ENCODE data around the gene SFMBT1.

Gene SFMBT1

DNA sequence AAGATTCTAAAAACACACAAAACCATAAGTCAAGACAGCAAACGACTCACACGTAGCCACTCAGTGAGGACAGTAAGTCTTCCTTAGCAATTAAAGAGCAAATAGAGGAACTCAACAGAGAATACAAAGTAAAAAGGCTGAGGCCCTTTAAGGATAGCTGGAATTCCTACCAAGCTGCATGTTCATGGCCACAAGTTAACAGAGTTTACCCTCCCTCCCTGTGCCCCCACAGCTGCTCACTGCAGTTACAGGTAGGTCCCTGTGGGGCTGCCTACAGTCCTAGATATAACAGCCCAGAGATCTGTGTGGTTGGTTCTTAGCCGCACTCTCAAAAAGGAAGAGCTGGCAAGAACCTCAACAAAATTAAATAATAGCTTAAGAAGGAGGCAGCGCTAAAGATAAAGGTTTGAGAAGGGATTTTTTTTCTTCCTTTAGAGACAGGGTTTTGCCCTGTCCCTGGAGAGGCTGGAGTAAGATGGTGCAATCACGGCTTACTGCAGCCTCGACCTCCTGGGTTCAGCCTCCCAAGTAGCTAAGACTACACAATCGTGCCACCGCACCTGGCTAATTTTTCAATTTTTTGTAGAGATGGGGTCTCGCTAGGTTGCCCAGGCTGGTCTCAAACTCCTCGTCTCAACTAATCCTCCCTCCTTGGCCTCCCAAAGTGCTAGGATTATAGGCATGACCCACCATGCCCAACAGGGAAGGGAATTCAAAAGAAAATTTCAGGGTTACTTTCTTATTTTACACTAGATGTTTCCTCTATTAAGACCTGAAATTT, 19.3 kb downstream of the SFMBT1 start:
- TF ChIP-seq EZH2 (IDR thresholded peaks at IDR 0.05; ENCODE audit: borderline replicate concordance, low read length), result no peak
- no peak overlapping the region for H3K4me3 ChIP-seq (ENCODE audit: low read depth, low read length, poor library complexity, severe bottlenecking)
- no peaks in the 10 kb centered on the region for H4K20me1 ChIP-seq (ENCODE audit: insufficient read depth, low read length)

DNA sequence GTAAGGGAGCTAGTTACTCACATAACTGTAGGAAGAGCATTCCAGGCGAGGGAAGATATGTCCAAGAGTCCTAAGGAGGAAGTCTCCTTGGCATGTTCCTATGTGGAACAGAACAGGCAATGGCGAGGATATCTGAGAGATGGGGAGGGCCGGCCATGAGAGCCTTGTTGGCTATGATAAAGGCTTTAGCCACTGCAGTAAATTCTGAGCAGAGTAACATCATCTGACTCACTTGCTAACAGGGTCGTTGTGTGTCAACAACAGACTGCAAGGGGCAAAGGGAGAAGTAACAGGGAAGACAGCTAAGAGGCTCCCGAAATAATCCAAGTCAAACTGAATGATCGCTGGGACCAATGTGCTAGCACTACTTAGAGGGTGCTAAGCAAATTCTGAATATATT, 21.6 kb downstream of the SFMBT1 start:
- Histone ChIP-seq H3K4me2 (ENCODE audit: low read length) (no peak overlapping the region), H3K27me3 (ENCODE audit: insufficient read depth, low read length) (no peaks in the 10 kb centered on the region), H3F3A (ENCODE audit: insufficient read depth, low read length) (no peaks in the 10 kb centered on the region), H3K9me3 (ENCODE audit: low read length) (no peaks in the 10 kb centered on the region), H2AFZ (ENCODE audit: low read length) (no peak overlapping the region), H3K9me2 (ENCODE audit: low read depth, low read length) (no peaks in the 10 kb centered on the region), H3K4me3 (ENCODE audit: low read depth, low read length, poor library complexity, severe bottlenecking) (no peak overlapping the region), H3K79me2 (ENCODE audit: insufficient read depth, low read length) (peaks cover 45% of the 10 kb centered on the region), H3K36me3 (ENCODE audit: insufficient read depth, low read length) (no peaks in the 10 kb centered on the region), H3K4me1 (ENCODE audit: insufficient read depth, low read length, severe bottlenecking) (peaks cover 30% of the 10 kb centered on the region), H3K9ac (ENCODE audit: low read length) (no peak overlapping the region), H3K27ac (ENCODE audit: low read depth, low read length, poor library complexity, severe bottlenecking) (no peak overlapping the region), H4K20me1 (ENCODE audit: insufficient read depth, low read length) (no peaks in the 10 kb centered on the region)
- no peak for TF ChIP-seq CTCF (IDR thresholded peaks at IDR 0.05; ENCODE audit: low read length)

More for the DNA sequence above, 19.3 kb downstream of the SFMBT1 start:
- Histone ChIP-seq H2AFZ (ENCODE audit: low read length) (no peak overlapping the region), H3K4me1 (ENCODE audit: insufficient read depth, low read length, severe bottlenecking) (peaks cover 26% of the 10 kb centered on the region), H3K79me2 (ENCODE audit: insufficient read depth, low read length) (peaks cover 52% of the 10 kb centered on the region), H3K9me2 (ENCODE audit: low read depth, low read length) (no peaks in the 10 kb centered on the region), H3K36me3 (ENCODE audit: insufficient read depth, low read length) (no peaks in the 10 kb centered on the region), H3K27ac (ENCODE audit: low read depth, low read length, poor library complexity, severe bottlenecking) (no peak overlapping the region), H3F3A (ENCODE audit: insufficient read depth, low read length) (no peaks in the 10 kb centered on the region), H3K9ac (ENCODE audit: low read length) (no peak overlapping the region), H3K4me2 (ENCODE audit: low read length) (no peak overlapping the region), H3K9me3 (ENCODE audit: low read length) (no peaks in the 10 kb centered on the region), H3K27me3 (ENCODE audit: insufficient read depth, low read length) (no peaks in the 10 kb centered on the region)

DNA sequence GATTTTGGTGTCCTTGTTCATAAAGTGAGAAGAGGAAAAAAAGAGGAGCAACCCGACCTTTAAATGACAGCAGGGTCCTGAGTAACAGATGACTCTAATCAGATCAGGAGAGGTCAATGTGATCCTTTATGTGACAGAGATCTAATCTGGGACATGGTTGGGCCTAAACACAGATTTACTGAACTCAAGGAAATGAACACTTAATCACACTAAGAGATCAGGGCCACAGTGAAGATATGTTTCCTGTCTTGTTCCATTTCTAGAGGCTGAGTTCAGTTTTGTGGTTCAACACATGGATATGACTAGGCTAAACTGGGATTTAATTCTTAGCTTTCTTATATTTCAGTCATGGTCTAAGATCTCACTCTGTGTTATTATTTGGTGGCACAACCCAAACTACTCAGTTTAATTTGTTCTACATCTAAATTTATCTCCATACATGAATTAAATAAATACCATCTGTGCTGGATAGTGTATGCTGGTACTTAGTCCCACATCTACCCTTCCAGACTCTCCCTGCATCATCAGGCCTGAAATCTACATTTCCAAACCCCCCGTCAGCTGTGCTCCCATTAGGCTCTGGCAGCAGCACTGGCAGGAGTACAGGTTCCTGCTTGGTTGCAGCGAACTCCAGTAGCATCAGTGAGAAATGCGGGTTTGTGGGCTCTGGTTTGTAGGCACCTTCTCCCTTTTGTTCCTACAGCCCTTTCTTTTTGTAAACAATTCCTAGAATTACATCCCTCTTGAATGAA, 22.6 kb downstream of the SFMBT1 start:
- Histone ChIP-seq H4K20me1 (ENCODE audit: insufficient read depth, low read length) (no peaks in the 10 kb centered on the region), H3K9ac (ENCODE audit: low read length) (no peak overlapping the region), H3K27ac (ENCODE audit: low read depth, low read length, poor library complexity, severe bottlenecking) (no peak overlapping the region), H3K79me2 (ENCODE audit: insufficient read depth, low read length) (peaks cover 39% of the 10 kb centered on the region), H3K9me2 (ENCODE audit: low read depth, low read length) (no peaks in the 10 kb centered on the region), H3K9me3 (ENCODE audit: low read length) (no peaks in the 10 kb centered on the region), H2AFZ (ENCODE audit: low read length) (no peak overlapping the region), H3K4me1 (ENCODE audit: insufficient read depth, low read length, severe bottlenecking) (peaks cover 41% of the 10 kb centered on the region), H3K36me3 (ENCODE audit: insufficient read depth, low read length) (no peaks in the 10 kb centered on the region), H3K4me3 (ENCODE audit: low read depth, low read length, poor library complexity, severe bottlenecking) (no peak overlapping the region), H3K27me3 (ENCODE audit: insufficient read depth, low read length) (no peaks in the 10 kb centered on the region), H3F3A (ENCODE audit: insufficient read depth, low read length) (no peaks in the 10 kb centered on the region), H3K4me2 (ENCODE audit: low read length) (no peak overlapping the region)
- TF ChIP-seq CTCF (IDR thresholded peaks at IDR 0.05; ENCODE audit: low read length), result no peak
- TF ChIP-seq EZH2 (IDR thresholded peaks at IDR 0.05; ENCODE audit: borderline replicate concordance, low read length), result no peak
